ENCODE results near the gene RAB36.

DNA sequence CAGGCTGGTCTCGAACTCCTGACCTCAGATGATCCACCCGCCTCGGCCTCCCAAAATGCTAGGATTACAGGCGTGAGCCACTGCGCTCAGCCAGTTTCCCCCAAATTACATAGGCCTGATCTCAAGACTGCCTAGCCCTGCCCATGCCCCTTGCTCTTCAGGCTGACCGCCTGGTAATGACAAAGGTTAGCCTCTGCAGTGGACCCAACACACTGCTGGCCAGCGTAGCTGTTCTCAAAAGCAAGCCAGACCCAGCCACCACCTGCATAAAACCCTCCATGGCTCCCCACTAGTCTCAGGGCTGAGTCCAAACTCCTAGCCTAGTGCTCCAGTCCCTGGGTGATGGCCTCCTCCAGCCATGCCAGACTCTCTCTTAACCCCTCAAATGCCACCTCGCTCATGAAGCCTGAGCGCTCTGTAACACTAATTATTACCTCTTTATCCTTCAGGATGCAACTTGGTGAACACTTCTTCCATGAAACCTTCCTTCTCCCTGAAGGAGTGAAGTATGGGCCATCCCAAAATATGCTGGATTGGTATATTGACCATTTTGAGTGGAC, 2.7 kb upstream of the RAB36 start:
- TF ChIP-seq FOXM1 (IDR thresholded peaks at IDR 0.05; ENCODE audit: borderline replicate concordance, low read depth) (no peak), NFIC (IDR thresholded peaks at IDR 0.05) (no peak), ZBTB7A (IDR thresholded peaks at IDR 0.05; ENCODE audit: low read depth) (no peak), TEAD4 (IDR thresholded peaks at IDR 0.05) (no peak), YY1 (IDR thresholded peaks at IDR 0.05; ENCODE audit: low read depth) (no peak), EGR1 (IDR thresholded peaks at IDR 0.05) (no peak), EP300 (IDR thresholded peaks at IDR 0.05; ENCODE audit: borderline replicate concordance) (no peak), CEBPB (IDR thresholded peaks at IDR 0.05) (no peak), TCF12 (IDR thresholded peaks at IDR 0.05; ENCODE audit: low read depth) (no peak), RAD21 (IDR thresholded peaks at IDR 0.05; ENCODE audit: low read depth) (no peak), TAF1 (IDR thresholded peaks at IDR 0.05; ENCODE audit: low read depth) (no peak)
- TF ChIP-seq, protein P1, sequence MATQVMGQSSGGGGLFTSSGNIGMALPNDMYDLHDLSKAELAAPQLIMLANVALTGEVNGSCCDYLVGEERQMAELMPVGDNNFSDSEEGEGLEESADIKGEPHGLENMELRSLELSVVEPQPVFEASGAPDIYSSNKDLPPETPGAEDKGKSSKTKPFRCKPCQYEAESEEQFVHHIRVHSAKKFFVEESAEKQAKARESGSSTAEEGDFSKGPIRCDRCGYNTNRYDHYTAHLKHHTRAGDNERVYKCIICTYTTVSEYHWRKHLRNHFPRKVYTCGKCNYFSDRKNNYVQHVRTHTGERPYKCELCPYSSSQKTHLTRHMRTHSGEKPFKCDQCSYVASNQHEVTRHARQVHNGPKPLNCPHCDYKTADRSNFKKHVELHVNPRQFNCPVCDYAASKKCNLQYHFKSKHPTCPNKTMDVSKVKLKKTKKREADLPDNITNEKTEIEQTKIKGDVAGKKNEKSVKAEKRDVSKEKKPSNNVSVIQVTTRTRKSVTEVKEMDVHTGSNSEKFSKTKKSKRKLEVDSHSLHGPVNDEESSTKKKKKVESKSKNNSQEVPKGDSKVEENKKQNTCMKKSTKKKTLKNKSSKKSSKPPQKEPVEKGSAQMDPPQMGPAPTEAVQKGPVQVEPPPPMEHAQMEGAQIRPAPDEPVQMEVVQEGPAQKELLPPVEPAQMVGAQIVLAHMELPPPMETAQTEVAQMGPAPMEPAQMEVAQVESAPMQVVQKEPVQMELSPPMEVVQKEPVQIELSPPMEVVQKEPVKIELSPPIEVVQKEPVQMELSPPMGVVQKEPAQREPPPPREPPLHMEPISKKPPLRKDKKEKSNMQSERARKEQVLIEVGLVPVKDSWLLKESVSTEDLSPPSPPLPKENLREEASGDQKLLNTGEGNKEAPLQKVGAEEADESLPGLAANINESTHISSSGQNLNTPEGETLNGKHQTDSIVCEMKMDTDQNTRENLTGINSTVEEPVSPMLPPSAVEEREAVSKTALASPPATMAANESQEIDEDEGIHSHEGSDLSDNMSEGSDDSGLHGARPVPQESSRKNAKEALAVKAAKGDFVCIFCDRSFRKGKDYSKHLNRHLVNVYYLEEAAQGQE (IDR thresholded peaks at IDR 0.05; ENCODE audit: low read depth), result no peak
- TF ChIP-seq, protein P2, sequence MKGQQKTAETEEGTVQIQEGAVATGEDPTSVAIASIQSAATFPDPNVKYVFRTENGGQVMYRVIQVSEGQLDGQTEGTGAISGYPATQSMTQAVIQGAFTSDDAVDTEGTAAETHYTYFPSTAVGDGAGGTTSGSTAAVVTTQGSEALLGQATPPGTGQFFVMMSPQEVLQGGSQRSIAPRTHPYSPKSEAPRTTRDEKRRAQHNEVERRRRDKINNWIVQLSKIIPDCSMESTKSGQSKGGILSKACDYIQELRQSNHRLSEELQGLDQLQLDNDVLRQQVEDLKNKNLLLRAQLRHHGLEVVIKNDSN (IDR thresholded peaks at IDR 0.05), result no peak
- TF ChIP-seq, protein P3, sequence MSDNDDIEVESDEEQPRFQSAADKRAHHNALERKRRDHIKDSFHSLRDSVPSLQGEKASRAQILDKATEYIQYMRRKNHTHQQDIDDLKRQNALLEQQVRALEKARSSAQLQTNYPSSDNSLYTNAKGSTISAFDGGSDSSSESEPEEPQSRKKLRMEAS (IDR thresholded peaks at IDR 0.05), result no peak
